OCI-M1 (cell line): Measurements from ENCODE around the gene FNTB.
"Not testable (repeated sequence)": the region's sequence is repeated elsewhere in the genome, so short reads cannot be mapped to it uniquely, and the experiment has no call there.

Source experiments
- DNase-seq: peaks from one replicate; lab custom pipeline; 2025; lab: John Stamatoyannopoulos, UW

Gene FNTB

GRCh38 chr14:65054471-65055085 lies 67.9 kb downstream of the FNTB start:
- no peak for DNase-seq

DNA sequence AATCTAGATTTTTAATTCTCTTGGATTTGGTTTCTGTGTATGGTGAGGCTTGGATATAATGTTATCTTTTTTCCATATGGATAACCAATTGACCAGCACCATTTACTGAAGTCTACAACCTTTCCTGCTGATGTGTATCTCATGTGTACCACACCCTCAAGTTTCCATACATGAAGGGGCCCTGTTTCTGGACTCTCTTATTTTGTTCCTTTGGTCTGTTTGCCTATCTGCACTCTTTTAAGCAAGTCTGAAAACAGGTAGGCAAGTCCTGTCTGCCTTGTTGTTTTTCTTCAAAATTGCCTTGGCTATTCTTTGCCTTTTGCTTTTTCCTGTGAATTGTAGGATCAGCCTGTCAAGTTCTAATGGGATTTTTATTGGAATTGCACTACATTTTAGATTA lies 71.0 kb downstream of the FNTB start:
- DNase-seq, result peak; percentile 49

DNA sequence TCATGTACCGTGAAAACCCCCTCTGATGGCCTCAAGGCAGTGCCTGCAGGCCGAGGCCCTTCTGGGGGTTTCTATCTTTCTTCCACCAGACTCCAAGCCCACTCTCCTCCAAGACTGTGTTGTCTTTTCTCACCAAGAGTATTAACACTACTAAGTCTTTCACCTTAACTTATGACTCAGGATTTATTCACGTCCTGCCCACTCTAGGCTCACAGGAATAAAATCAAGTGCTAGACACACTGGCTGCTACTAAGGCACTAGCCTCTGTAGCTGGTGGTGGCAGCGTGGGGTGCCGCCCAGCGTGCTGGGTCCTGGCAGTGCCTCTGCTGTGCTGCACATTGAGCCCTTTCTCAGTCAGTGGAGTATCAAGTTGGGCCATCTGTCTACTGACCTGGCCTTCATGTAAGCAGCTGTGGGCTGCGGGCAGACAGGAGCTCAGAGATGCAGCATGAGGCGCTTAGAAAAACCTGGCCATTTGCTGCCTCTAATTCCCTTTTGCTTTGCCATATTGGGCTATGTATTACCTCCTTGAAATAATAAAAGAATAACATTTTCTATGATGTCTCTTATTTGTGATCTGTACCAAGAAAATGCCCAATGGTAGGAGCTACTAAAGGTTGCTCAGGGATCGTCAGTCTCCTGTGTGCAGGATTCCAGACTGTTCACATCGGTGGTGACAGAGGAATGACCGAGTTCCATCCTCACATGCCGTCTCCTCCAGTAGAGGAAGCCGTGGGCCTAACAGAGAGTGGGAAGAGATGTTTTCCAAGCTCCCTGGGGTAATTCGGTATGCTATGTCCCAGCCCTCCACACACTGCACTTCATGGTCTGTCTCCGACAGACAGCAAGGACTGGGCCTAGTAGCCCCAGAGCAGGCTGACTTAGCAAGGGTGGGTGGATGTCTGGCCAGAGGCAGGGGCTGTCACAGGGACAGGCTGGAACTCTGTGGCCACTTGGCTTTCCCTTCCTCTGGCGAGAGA lies 75.7 kb downstream of the FNTB start:
- DNase-seq, result no peak

GRCh38 chr14:65065719-65066118 lies 79.0 kb downstream of the FNTB start:
- DNase-seq, result no peak

- no peak for DNase-seq
These were observed 83.2 kb downstream of the FNTB start for GRCh38 chr14:65069874-65070413.

- DNase-seq, result no peak
These were observed 83.8 kb downstream of the FNTB start for GRCh38 chr14:65070471-65070976.

- DNase-seq, result no peak
These were observed 84.8 kb downstream of the FNTB start for GRCh38 chr14:65071544-65071943.

- no peak for DNase-seq
These were observed 85.6 kb downstream of the FNTB start for GRCh38 chr14:65072256-65072655.

- DNase-seq, result peak; percentile 31
These were observed 86.2 kb downstream of the FNTB start for GRCh38 chr14:65072937-65073336.

DNA sequence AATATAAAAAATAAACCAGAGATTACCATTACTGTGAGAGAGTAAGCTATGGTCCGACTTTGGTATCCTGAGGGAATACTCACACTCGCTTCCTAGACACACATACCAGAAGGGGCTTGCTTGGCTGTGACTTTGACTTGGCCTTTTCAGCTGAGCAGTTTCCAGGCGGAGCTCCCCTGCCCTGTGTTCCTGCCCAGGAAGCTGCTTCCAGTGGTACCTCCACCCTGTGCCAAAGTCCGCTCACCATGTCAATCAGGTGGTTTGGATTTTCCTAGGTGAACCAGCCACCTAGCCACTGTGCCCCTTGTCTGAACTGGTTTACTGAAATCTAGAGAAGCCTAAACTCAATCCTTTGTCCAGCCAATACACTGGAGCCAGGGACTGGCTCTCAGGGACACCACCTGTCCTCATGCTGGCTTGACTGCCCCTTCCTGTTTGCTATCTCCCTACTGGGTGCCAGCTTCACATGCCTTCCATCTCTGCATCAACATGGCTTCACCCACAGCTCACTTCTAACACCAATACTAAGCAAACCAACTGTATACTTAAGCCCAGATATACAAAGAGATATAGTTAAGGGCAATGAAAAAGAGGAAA lies 87.0 kb downstream of the FNTB start:
- no peak for DNase-seq

DNA sequence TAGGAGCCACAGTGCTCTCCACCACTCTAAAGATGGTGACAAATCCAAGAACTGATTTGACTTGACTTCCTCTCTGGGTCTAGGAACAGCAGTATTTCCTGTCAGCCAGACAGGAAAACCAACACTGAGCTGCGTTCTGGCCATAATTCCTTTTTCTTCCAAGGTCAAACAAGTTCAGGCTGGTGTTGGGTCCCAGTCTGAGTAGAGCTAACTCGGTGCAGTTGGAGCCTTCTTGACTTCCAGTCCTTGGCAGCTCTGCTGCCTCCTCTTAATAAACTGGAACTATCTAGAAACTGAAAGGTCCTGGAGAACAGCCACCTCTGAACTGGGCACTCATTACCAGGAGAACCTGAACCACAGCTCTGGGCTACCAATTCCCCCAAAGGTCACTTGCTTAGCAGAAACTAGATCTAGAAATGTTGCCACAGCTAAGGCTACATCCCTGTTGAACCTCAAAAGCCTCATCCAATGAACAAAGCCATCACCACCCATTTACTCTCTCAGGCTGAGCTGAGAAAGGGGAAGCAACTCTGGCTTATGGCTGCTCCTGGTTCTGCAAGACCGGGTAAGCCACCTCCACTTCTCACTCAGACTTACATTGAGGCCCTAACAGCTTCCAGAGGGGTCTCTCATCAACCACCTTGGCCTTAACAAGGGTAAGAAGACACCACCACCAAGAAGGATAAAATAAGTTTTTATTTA lies 87.9 kb downstream of the FNTB start:
- peak; percentile 39 for DNase-seq

DNA sequence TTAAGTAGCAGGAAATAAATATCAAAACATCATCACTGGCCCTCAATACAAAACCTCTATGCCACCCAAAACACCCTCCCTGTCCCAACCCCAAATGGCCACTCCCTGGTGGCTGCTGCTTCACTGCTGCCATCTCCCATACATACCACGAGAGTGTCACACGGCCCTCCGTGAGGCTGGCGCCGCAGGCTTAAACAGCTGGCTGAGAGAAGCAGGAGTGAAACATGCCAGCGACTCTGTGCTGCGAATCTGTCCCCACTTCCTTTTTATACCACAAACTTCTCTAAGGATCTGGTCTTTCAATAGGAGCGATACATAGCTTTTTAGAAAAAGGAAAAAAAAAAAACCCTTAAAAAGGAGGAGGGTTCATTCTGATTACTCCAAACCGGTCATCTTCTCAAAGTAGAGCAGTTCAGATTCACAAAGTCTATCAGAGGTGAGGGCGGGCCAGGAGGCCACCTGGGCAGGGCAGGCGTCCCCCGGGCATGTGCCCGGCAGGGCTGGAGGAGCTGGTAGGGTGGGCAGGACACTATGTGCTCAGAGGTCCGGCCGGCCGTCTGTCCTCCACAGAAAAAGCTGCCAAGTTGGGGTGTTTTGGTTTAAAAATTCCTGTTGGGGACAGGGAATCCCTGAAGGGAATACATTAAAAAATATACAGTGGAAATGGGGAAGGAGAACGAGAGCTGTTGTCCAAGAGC lies 89.1 kb downstream of the FNTB start:
- DNase-seq, result no peak

DNA sequence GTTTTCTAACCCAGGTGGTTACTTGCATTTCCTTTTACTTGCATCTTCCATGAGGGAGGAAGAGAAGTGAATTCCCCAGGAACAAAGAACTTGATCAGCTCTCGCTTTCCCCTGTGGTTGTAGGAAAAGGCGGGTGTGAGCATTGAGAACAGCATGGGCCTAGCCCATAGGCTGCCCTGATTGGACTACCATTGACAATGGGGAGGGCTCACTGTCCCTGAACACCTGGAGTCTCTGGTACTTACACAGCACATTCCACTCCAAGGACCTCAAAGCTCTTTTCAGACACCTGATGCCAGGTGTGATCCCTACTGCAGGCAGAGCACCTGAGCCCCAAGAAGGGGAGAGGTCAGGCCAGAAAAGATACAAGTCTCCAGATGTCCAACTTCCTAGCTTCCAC lies 90.6 kb downstream of the FNTB start:
- DNase-seq, result no peak

DNA sequence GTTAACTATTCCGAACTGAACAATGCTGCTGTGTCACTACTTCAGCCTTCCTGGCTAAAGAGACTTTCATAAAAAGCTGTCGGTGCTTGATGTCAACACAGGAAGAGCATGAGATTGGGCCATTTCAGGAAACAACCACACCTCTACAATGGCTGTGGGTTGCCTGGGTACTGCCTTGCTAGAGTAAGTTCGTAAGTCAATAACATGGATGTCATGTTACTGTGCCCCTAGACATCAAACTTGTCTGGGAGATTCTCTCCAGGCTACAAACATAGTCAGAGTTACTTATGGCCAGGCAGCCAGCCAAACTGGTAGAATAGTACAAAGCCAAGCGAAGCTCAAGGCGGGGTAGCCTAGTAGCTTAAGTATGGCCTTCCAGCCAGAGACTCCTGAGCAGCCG lies 92.5 kb downstream of the FNTB start:
- DNase-seq, result no peak

DNA sequence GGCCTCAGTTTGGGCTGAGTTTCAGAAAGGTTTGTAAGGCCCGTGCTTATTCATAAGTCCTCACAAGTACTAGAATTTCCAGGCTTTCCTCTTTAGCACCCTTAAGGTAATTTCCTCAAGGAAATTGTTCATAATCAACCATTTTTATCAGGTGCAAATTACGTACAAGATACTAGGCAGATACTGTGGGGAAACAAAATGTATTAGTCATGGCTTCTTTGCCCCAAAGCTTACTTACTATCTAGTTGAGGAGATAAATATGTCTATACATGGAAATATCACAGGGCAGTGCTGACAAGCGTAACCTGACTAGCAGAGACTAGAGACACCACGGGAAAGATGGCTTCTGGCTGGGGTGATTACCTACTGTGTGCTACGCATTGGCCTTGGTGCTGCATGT lies 93.1 kb downstream of the FNTB start:
- no peak for DNase-seq

DNA sequence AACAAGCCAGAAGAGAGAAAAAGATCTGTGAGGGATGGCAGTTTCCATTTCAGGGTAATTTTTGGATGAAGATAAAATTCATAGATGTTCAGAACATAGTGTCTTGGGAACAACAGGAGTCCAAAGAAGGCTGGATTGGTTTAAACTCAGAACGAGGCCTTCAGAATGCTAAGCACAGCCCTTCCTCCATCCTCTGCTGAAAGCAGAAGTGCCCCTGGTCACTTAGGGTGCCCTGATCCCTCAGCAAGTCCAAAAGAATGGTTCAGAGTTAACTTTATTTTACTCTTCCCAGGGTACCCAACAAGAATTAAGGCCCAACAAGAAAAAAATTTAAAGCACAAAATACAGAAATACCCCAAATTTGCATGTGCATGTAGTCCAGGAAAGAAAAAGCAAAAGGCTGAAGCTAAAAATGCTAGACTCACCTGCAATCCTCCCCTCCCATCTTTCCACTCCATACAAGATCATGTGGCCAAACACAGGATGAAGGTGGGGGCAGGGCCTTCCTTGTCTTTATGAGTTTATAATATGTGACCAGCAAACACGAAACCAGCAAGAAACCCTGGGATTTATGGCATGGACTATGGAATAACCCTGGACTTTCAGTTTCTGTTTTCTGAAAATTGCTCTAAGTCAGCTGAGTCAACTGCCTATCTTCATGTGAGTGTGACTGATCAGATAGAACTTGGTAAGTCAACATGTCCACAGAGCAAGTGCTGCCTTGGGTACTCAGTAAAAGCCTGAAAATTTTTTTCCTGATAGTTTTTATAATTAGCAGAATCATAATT lies 94.5 kb downstream of the FNTB start:
- DNase-seq, result peak; percentile 54

DNA sequence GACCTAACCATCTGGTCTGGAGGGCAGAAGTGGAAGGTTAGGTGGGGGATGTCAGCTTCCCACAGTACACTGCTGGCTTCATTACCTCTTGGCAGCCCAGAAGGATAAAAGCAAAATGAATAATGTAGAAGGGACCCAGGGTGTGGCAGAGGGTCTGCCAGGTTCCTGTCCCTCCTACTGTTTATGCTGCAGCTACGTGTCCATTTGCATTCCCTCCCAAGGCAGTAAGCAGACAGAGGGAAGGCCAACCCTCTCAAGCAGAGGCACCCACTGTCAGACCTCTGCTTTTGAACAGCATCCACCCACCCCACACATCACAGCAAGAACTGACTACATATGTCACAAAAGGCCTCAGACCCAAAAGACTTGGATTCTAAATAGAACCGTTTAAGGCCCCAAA lies 96.2 kb downstream of the FNTB start:
- DNase-seq, result no peak

DNA sequence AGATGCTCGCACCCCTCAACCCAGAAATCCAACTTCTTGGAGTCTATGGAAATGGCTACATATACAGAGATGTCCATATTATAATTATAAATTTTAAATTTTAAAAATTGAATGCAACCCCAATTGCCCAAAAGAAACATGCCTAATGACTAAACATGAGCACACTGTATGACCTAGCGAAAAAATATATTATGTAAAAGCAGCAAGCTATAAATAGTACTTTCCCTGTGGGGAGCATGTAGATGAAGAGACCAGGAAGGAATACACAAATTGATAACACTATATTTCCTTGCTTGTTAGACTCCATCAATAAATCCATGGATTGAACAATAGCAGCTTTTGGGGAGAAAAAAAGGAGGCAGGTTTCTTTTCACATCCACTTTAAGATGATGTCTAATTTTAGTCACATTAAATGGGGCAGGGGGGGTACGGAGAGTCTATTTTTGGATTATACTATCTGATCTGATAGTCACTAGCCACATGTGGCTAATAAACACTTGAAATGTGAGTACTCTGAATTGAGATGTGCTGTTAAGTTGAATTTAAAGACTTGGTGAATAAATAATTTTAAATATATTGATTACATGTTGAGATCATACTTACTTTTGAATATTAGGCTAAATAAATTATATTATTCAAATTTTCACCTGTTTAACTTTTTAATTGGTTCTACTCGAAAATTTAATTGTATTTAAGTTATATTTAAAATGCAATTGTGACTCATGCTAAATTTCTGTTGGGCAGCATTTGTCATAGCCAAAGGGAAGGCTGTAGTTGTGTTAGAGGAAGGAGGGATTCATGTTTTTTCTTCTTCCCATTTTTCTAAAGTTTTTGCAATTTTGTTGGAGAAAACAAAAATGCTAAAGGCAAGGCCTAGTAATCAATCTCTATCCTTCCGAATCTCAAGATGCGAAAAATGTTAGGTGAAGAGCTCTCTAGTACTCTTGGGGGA lies 98.1 kb downstream of the FNTB start:
- DNase-seq, result no peak

DNA sequence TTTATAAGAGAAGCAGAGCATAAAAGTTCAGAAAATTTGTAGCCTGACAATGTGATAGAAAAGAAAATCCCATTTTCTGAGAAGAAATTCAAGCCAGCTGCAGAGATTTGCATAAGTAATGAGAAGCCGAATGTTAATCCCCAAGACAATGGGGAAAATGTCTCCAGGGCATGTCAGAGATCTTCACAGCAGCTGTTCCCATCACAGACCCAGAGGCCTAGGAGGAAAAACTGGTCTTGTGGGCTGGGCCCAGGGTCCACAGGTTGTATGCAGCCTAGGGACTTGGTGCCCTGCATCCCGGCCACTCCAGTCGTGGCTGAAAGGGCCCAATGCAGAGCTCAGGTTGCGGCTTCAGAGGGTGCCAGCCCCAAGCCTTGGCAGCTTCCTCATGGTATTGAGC lies 100.0 kb downstream of the FNTB start:
- DNase-seq, result not testable (repeated sequence)
